ENCODE measurements around the gene TENM4.

TENM4 gene

GRCh38 chr11:78696177-78696576 lies 744.7 kb downstream of the TENM4 start:
- no peak for DNase-seq (ENCODE audit: low spot score)
- TF ChIP-seq CTCF (IDR thresholded peaks at IDR 0.05; ENCODE audit: extremely low read depth, missing control alignments): no peak

GRCh38 chr11:78694152-78694551 lies 746.7 kb downstream of the TENM4 start:
- DNase-seq (ENCODE audit: low spot score): no peak
- no peak for TF ChIP-seq CTCF (IDR thresholded peaks at IDR 0.05; ENCODE audit: extremely low read depth, missing control alignments)

GRCh38 chr11:78691215-78691614 lies 749.6 kb downstream of the TENM4 start:
- TF ChIP-seq CTCF (IDR thresholded peaks at IDR 0.05; ENCODE audit: extremely low read depth, missing control alignments): no peak
- no peak for DNase-seq (ENCODE audit: low spot score)

- DNase-seq (ENCODE audit: low spot score): no peak
- no peak for TF ChIP-seq CTCF (IDR thresholded peaks at IDR 0.05; ENCODE audit: extremely low read depth, missing control alignments)
Observed at GRCh38 chr11:78690352-78690987, 750.4 kb downstream of the TENM4 start.

- no peak for TF ChIP-seq CTCF (IDR thresholded peaks at IDR 0.05; ENCODE audit: extremely low read depth, missing control alignments)
- DNase-seq (ENCODE audit: low spot score): no peak
Observed at GRCh38 chr11:78689585-78690153, 751.2 kb downstream of the TENM4 start.

DNA sequence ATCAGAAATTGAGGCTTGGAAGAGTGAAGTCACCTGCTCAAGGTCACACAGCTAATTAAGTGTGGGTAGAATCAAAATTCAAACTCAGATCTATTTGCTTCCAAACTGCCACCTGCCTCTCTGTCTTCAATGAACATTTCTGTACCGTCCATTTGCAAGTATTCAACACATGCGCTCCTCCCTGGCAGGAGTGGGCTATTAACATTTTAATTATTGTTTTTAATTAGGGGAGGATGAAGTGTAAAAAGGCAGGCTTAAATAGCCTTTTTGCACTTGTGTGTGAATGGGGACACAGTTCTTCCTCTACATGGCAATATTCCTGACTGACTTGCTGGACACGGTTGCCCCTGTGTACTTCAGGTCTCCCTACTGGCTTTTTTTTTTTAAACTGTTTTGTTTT lies 751.7 kb downstream of the TENM4 start:
- TF ChIP-seq CTCF (IDR thresholded peaks at IDR 0.05; ENCODE audit: extremely low read depth, missing control alignments): no peak

GRCh38 chr11:78688460-78688859 lies 752.4 kb downstream of the TENM4 start:
- DNase-seq (ENCODE audit: low spot score): no peak
- TF ChIP-seq CTCF (IDR thresholded peaks at IDR 0.05; ENCODE audit: extremely low read depth, missing control alignments): no peak

More for the DNA sequence above, 751.7 kb downstream of the TENM4 start:
- DNase-seq (ENCODE audit: low spot score): no peak

Data from GM20000 (cell line).